Esophagus muscularis mucosa (tissue), 4 donors: ENCODE results near the gene PXMP4. TPM values are rescaled to one million over a fixed set of nuclear protein-coding genes. Genes with fewer than 3 reads are reported as not detected.

Source experiments
- DNase-seq: peaks from one replicate; pipeline ENCODE4 v3.0.0-alpha.2; 2017; ENCODE audit errors: extremely low spot score
- H3K27ac ChIP-seq, 4 donors: fragments of 200-600 bp; sonication (generic); replicated peaks in 1 of 4; 1 replicate in 3 of 4; 2 replicates in 1 of 4; pipeline ENCODE4 v1.5.1; 2016 to 2019; ENCODE audit warnings: mild to moderate bottlenecking in 1 of 4
- H3K27me3 ChIP-seq, 4 donors: fragments of 200-600 bp; sonication (generic); one replicate each; pipeline versions ENCODE4 v1.5.1 to v1.6.0; 2016 to 2019
- H3K36me3 ChIP-seq, 4 donors: fragments of 200-600 bp; sonication (generic); one replicate each; pipeline ENCODE4 v1.5.1; 2016 to 2019
- H3K4me1 ChIP-seq, 4 donors: fragments of 200-600 bp; sonication (generic); one replicate each; pipeline ENCODE4 v1.5.1; 2016 to 2019
- H3K4me3 ChIP-seq, 4 donors: fragments of 200-600 bp; sonication (generic); 1 replicate in 2 of 4; 2 replicates in 2 of 4; pipeline ENCODE4 v1.5.1; 2016 to 2019; ENCODE audit warnings: mild to moderate bottlenecking in 4 of 4, moderate library complexity in 1 of 4
- H3K9me3 ChIP-seq, 4 donors: fragments of 200-600 bp; sonication (generic); 1 replicate in 3 of 4; 2 replicates in 1 of 4; pipeline ENCODE4 v1.5.1; 2016 to 2019
- CTCF ChIP-seq, 3 experiments: fragments of 200-600 bp in 2 of 3; fragments of 450-650 bp in 1 of 3; sonication (generic) in 2 of 3; IDR thresholded peaks; one replicate each; pipeline ENCODE4 v1.5.1; 2017 to 2019; ENCODE audit warnings: antibody characterized with exemption in 3 of 3, mild to moderate bottlenecking in 2 of 3, moderate library complexity in 1 of 3
- EP300 ChIP-seq: sonication (generic); formaldehyde crosslinking; IDR thresholded peaks from one replicate; pipeline ENCODE4 v1.6.1; 2017; ENCODE audit warnings: antibody characterized with exemption
- POLR2A ChIP-seq: fragments of 450-650 bp; IDR thresholded peaks from one replicate; pipeline ENCODE4 v1.6.1; 2017; ENCODE audit warnings: antibody characterized with exemption, moderate library complexity, mild to moderate bottlenecking, low read depth
- POLR2AphosphoS5 ChIP-seq, 2 donors: sonication (generic); formaldehyde crosslinking; IDR thresholded peaks; one replicate each; pipeline ENCODE4 v1.6.1; 2017; ENCODE audit warnings: antibody characterized with exemption in 2 of 2
- WGBS: methylation state at CpG from one replicate; pipeline ENCODE4 v1.1.5; 2018; 5-methylcytosine and 5-hydroxymethylcytosine counted together
- intact Hi-C: fragments of 100-400 bp; cut with DNase I; formaldehyde crosslinking; loops from one replicate; pipeline ENCODE4 v1.15.1; 2023
- total RNA-seq, 4 donors: library from RNA; depleted of rRNA; stranded (reverse); fragments of >200 nt; gene quantifications; one replicate each; pipeline versions ENCODE4 v1.1.0 to v1.2.1, GENCODE V29; 2016

Gene PXMP4
- total RNA-seq, 4 donors from 2014 or later: 4.5 to 13.0 (median 9.2) TPM

- H3K27me3 ChIP-seq: no peaks in the 10 kb centered on the region
- intact Hi-C loops: loop anchor here (5.0 kb wide), 1 partner anchor 47 kb away; the partner anchor contains the start of gene E2F1
- peak overlapping the region; percentile 37 to 95 (median 90) for H3K27ac ChIP-seq
- peaks cover 25 to 34% (median 30%) of the 10 kb centered on the region in 4 donors for H3K4me1 ChIP-seq
- no peak overlapping the region for H3K4me3 ChIP-seq
- no peaks in the 10 kb centered on the region for H3K36me3 ChIP-seq
- H3K9me3 ChIP-seq: peaks cover 0 to 19% (median 13%) of the 10 kb centered on the region in 4 donors
- 58% methylated on average over 6 of the region's 6 CpGs for WGBS
- TF ChIP-seq EP300 (no peak), POLR2A (no peak), POLR2AphosphoS5 (IDR thresholded peaks at IDR 0.05) (peak in 1 of 2 donors; percentile 46), CTCF (IDR thresholded peaks at IDR 0.05) (no peak)
- no peak for DNase-seq
Measured at GRCh38 chr20:33733654-33734576, 13.8 kb upstream of the PXMP4 start.

GRCh38 chr20:33732166-33732970 is 12.3 kb upstream of the PXMP4 start:
- peaks cover 25 to 34% (median 30%) of the 10 kb centered on the region in 4 donors for H3K4me1 ChIP-seq
- peak in 1 of 2 donors; percentile 31 for TF ChIP-seq POLR2AphosphoS5 (IDR thresholded peaks at IDR 0.05)
- TF ChIP-seq POLR2A: no peak
- no peak for TF ChIP-seq EP300
- peak in 2 of 3 experiments; percentile 7 to 16 for TF ChIP-seq CTCF (IDR thresholded peaks at IDR 0.05)
- WGBS: 2% methylated on average over 17 of the region's 68 CpGs
- peak; percentile 93 for DNase-seq
- H3K27ac ChIP-seq: peak overlapping the region; percentile 86 to 95 (median 93)
- H3K36me3 ChIP-seq: no peaks in the 10 kb centered on the region
- H3K4me3 ChIP-seq: peak overlapping the region; percentile 62 to 85 (median 70)
- H3K27me3 ChIP-seq: no peaks in the 10 kb centered on the region
- intact Hi-C loops: loop anchor here (5.0 kb wide), 1 partner anchor 45 kb away; the partner anchor contains the start of gene E2F1
- peaks cover 0 to 14% (median 10%) of the 10 kb centered on the region in 4 donors for H3K9me3 ChIP-seq

- peaks cover 0 to 8% (median 4%) of the 10 kb centered on the region in 4 donors for H3K9me3 ChIP-seq
- intact Hi-C loops: loop anchor here (5.0 kb wide), 1 partner anchor 44 kb away; the partner anchor contains the start of gene E2F1
- DNase-seq: peak; percentile 95
- peaks cover 25 to 34% (median 30%) of the 10 kb centered on the region in 4 donors for H3K4me1 ChIP-seq
- peak within 1 kb of the TSS; percentile 62 to 85 (median 70) for H3K4me3 ChIP-seq
- peak; percentile 83 to 93 (median 86) for TF ChIP-seq CTCF (IDR thresholded peaks at IDR 0.05)
- TF ChIP-seq POLR2AphosphoS5 (IDR thresholded peaks at IDR 0.05): peak; percentile 57 to 59
- no peak for TF ChIP-seq POLR2A
- TF ChIP-seq EP300: no peak
- H3K27me3 ChIP-seq: no peaks in the 10 kb centered on the region
- H3K36me3 ChIP-seq: no peaks in the 10 kb centered on the region
- peak within 1 kb of the TSS; percentile 86 to 95 (median 93) for H3K27ac ChIP-seq
- WGBS: 19% methylated on average over 10 of the region's 57 CpGs
Measured at GRCh38 chr20:33731693-33732165, 11.6 kb upstream of the PXMP4 start, which contains the start of gene ZNF341. Gene ZNF341 (plus strand): TSS chr20:33731996. CDS start chr20:33732022, 26 bp downstream.

GRCh38 chr20:33730946-33731692 is 11.0 kb upstream of the PXMP4 start:
- no peak for DNase-seq
- peaks cover 25 to 34% (median 30%) of the 10 kb centered on the region in 4 donors for H3K4me1 ChIP-seq
- no peak for TF ChIP-seq CTCF (IDR thresholded peaks at IDR 0.05)
- TF ChIP-seq POLR2A: no peak
- TF ChIP-seq EP300: no peak
- no peak for TF ChIP-seq POLR2AphosphoS5 (IDR thresholded peaks at IDR 0.05)
- H3K27ac ChIP-seq: peak overlapping the region; percentile 86 to 95 (median 93)
- H3K36me3 ChIP-seq: no peaks in the 10 kb centered on the region
- H3K27me3 ChIP-seq: no peaks in the 10 kb centered on the region
- 79% methylated on average over 18 of the region's 18 CpGs for WGBS
- intact Hi-C loops: loop anchor here (5.0 kb wide), 1 partner anchor 44 kb away; the partner anchor contains the start of gene E2F1
- H3K9me3 ChIP-seq: peaks cover 0 to 2% (median under 1%) of the 10 kb centered on the region in 4 donors
- H3K4me3 ChIP-seq: peak overlapping the region; percentile 62 to 85 (median 70)
